ENCODE results near the gene ADPRM.
"Not testable (repeated sequence)": the region's sequence is repeated elsewhere in the genome, so short reads cannot be mapped to it uniquely, and the experiment has no call there.

The ADPRM gene

GRCh38 chr17:10674704-10675103, 22.7 kb upstream of the ADPRM start:
- no peak overlapping the region for H3K27ac Mint-ChIP-seq
- no peaks in the 10 kb centered on the region for H3K9me3 Mint-ChIP-seq

GRCh38 chr17:10681866-10682446, 15.4 kb upstream of the ADPRM start:
- DNase-seq (ENCODE audit: low spot score in 2 of 2) = no peak
- peaks cover 98% of the 10 kb centered on the region for H3K36me3 Mint-ChIP-seq
- no peaks in the 10 kb centered on the region for H3K4me1 Mint-ChIP-seq
- no peak overlapping the region for H3K4me3 Mint-ChIP-seq
- no peaks in the 10 kb centered on the region for H3K9me3 Mint-ChIP-seq
- H3K27ac Mint-ChIP-seq = no peak overlapping the region
- no peak for ATAC-seq

More at GRCh38 chr17:10674704-10675103, 22.7 kb upstream of the ADPRM start:
- Mint-ChIP-seq H3K4me3 (no peak overlapping the region), H3K4me1 (no peaks in the 10 kb centered on the region), H3K36me3 (peaks cover 54% of the 10 kb centered on the region)
- DNase-seq (ENCODE audit: low spot score in 2 of 2) (no peak), ATAC-seq (no peak)

GRCh38 chr17:10683853-10684252, 13.5 kb upstream of the ADPRM start:
- no peaks in the 10 kb centered on the region for H3K9me3 Mint-ChIP-seq
- H3K36me3 Mint-ChIP-seq = peaks cover 100% of the 10 kb centered on the region
- H3K4me3 Mint-ChIP-seq = no peak overlapping the region
- ATAC-seq (no peak), DNase-seq (ENCODE audit: low spot score in 2 of 2) (no peak)
- H3K4me1 Mint-ChIP-seq = peaks cover 5% of the 10 kb centered on the region
- no peak overlapping the region for H3K27ac Mint-ChIP-seq

- peak; percentile 69 for ATAC-seq
- Mint-ChIP-seq H3K27ac (no peak overlapping the region), H3K4me3 (no peak overlapping the region), H3K9me3 (no peaks in the 10 kb centered on the region), H3K36me3 (peaks cover 100% of the 10 kb centered on the region), H3K4me1 (peaks cover 20% of the 10 kb centered on the region)
- DNase-seq (ENCODE audit: low spot score in 2 of 2) = no peak
These were observed 9.9 kb upstream of the ADPRM start for GRCh38 chr17:10687499-10687898.

GRCh38 chr17:10695875-10696407, 1.5 kb upstream of the ADPRM start:
- Mint-ChIP-seq H3K4me3 (peak overlapping the region; percentile 84), H3K36me3 (peaks cover 65% of the 10 kb centered on the region), H3K27ac (peak overlapping the region; percentile 94), H3K4me1 (peaks cover 35% of the 10 kb centered on the region)
- not testable (repeated sequence) for DNase-seq (ENCODE audit: low spot score in 2 of 2); ATAC-seq; H3K9me3 Mint-ChIP-seq

GRCh38 chr17:10698096-10698818, 863 bp downstream of the ADPRM start:
- Mint-ChIP-seq H3K27ac (peak overlapping the region; percentile 94), H3K4me1 (peaks cover 36% of the 10 kb centered on the region), H3K9me3 (no peaks in the 10 kb centered on the region), H3K36me3 (peaks cover 42% of the 10 kb centered on the region), H3K4me3 (peak overlapping the region; percentile 84)
- ATAC-seq (no peak), DNase-seq (ENCODE audit: low spot score in 2 of 2) (no peak)

- DNase-seq (ENCODE audit: low spot score in 2 of 2) = no peak
- no peak for ATAC-seq
- H3K9me3 Mint-ChIP-seq = no peaks in the 10 kb centered on the region
- peak overlapping the region; percentile 17 for H3K4me3 Mint-ChIP-seq
- peak overlapping the region; percentile 66 for H3K27ac Mint-ChIP-seq
- H3K36me3 Mint-ChIP-seq = peaks cover 28% of the 10 kb centered on the region
- H3K4me1 Mint-ChIP-seq = peaks cover 27% of the 10 kb centered on the region
These were observed 2.5 kb downstream of the ADPRM start for GRCh38 chr17:10699856-10700255.

GRCh38 chr17:10702574-10702973, 5.2 kb downstream of the ADPRM start:
- Mint-ChIP-seq H3K4me1 (peaks cover 30% of the 10 kb centered on the region), H3K27ac (no peak overlapping the region), H3K4me3 (no peak overlapping the region), H3K9me3 (no peaks in the 10 kb centered on the region), H3K36me3 (peaks cover 39% of the 10 kb centered on the region)
- no peak for ATAC-seq
- DNase-seq (ENCODE audit: low spot score in 2 of 2) = no peak

- Mint-ChIP-seq H3K36me3 (peaks cover 59% of the 10 kb centered on the region), H3K27ac (peak overlapping the region; percentile 6), H3K4me3 (no peak overlapping the region), H3K4me1 (peaks cover 13% of the 10 kb centered on the region), H3K9me3 (no peaks in the 10 kb centered on the region)
- DNase-seq (ENCODE audit: low spot score in 2 of 2) = no peak
- no peak for ATAC-seq
These were observed 8.3 kb downstream of the ADPRM start for GRCh38 chr17:10705727-10706126.

GRCh38 chr17:10713318-10713717, 15.9 kb downstream of the ADPRM start:
- peaks cover 42% of the 10 kb centered on the region for H3K36me3 Mint-ChIP-seq
- no peaks in the 10 kb centered on the region for H3K9me3 Mint-ChIP-seq
- DNase-seq (ENCODE audit: low spot score in 2 of 2) = no peak
- no peak overlapping the region for H3K27ac Mint-ChIP-seq
- ATAC-seq = no peak
- no peak overlapping the region for H3K4me3 Mint-ChIP-seq
- no peaks in the 10 kb centered on the region for H3K4me1 Mint-ChIP-seq

GRCh38 chr17:10716218-10716617, 18.8 kb downstream of the ADPRM start:
- Mint-ChIP-seq H3K4me1 (no peaks in the 10 kb centered on the region), H3K36me3 (peaks cover 16% of the 10 kb centered on the region), H3K27ac (no peak overlapping the region), H3K4me3 (no peak overlapping the region), H3K9me3 (no peaks in the 10 kb centered on the region)
- DNase-seq (ENCODE audit: low spot score in 2 of 2) = no peak
- ATAC-seq = no peak

- DNase-seq (ENCODE audit: low spot score in 2 of 2) = no peak
- H3K9me3 Mint-ChIP-seq = no peaks in the 10 kb centered on the region
- no peak for ATAC-seq
- no peak overlapping the region for H3K4me3 Mint-ChIP-seq
- H3K4me1 Mint-ChIP-seq = no peaks in the 10 kb centered on the region
- no peak overlapping the region for H3K27ac Mint-ChIP-seq
- H3K36me3 Mint-ChIP-seq = no peaks in the 10 kb centered on the region
These were observed 21.2 kb downstream of the ADPRM start for GRCh38 chr17:10718547-10718946.

- Mint-ChIP-seq H3K4me3 (no peak overlapping the region), H3K9me3 (no peaks in the 10 kb centered on the region), H3K27ac (no peak overlapping the region), H3K36me3 (no peaks in the 10 kb centered on the region), H3K4me1 (peaks cover 10% of the 10 kb centered on the region)
- no peak for DNase-seq (ENCODE audit: low spot score in 2 of 2)
- ATAC-seq = no peak
These were observed 27.3 kb downstream of the ADPRM start for GRCh38 chr17:10724546-10725195.

GRCh38 chr17:10725262-10725661, 27.9 kb downstream of the ADPRM start:
- H3K4me1 Mint-ChIP-seq = peaks cover 10% of the 10 kb centered on the region
- ATAC-seq (no peak), DNase-seq (ENCODE audit: low spot score in 2 of 2) (no peak)
- no peak overlapping the region for H3K4me3 Mint-ChIP-seq
- no peaks in the 10 kb centered on the region for H3K9me3 Mint-ChIP-seq
- H3K36me3 Mint-ChIP-seq = no peaks in the 10 kb centered on the region
- H3K27ac Mint-ChIP-seq = no peak overlapping the region

- no peak for ATAC-seq
- H3K4me3 Mint-ChIP-seq = no peak overlapping the region
- no peaks in the 10 kb centered on the region for H3K9me3 Mint-ChIP-seq
- H3K4me1 Mint-ChIP-seq = peaks cover 10% of the 10 kb centered on the region
- no peak overlapping the region for H3K27ac Mint-ChIP-seq
- H3K36me3 Mint-ChIP-seq = no peaks in the 10 kb centered on the region
- DNase-seq (ENCODE audit: low spot score in 2 of 2) = no peak
These were observed 28.8 kb downstream of the ADPRM start for GRCh38 chr17:10726196-10726595.

- Mint-ChIP-seq H3K4me3 (no peak overlapping the region), H3K27ac (no peak overlapping the region), H3K9me3 (no peaks in the 10 kb centered on the region)
These were observed 29.8 kb downstream of the ADPRM start for GRCh38 chr17:10727192-10727591.

More at GRCh38 chr17:10727192-10727591, 29.8 kb downstream of the ADPRM start:
- H3K4me1 Mint-ChIP-seq = peaks cover 10% of the 10 kb centered on the region
- DNase-seq (ENCODE audit: low spot score in 2 of 2) = no peak
- no peaks in the 10 kb centered on the region for H3K36me3 Mint-ChIP-seq
- peak; percentile 78 for ATAC-seq
